Measurements from ENCODE around the gene AMZ1.
A peak's percentile ranks its signal among the peaks of the same experiment; 100 is the strongest.
"Not testable (repeated sequence)": the region's sequence is repeated elsewhere in the genome, so short reads cannot be mapped to it uniquely, and the experiment has no call there.

AMZ1 gene

DNA sequence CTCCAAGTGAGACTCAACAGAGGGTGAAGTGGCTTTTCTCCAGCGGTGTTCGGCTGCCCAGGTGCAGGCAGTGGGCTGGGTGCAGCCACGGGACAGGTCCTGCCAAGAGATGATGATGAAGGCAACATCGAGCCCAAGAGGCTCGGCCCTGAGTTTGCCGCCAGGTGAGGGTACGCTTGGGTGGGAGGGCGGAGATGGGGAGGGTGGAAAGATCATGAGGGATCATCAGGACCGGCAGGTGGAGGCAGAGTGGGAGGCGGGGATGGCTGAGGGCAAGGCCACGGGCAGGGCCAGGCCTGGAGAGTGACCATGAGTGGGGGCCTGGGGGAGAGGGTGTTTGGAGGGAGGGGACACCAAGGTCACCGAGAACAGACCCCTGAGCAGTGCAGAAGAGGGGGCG, 17.8 kb upstream of the AMZ1 start:
- no peak for DNase-seq

DNA sequence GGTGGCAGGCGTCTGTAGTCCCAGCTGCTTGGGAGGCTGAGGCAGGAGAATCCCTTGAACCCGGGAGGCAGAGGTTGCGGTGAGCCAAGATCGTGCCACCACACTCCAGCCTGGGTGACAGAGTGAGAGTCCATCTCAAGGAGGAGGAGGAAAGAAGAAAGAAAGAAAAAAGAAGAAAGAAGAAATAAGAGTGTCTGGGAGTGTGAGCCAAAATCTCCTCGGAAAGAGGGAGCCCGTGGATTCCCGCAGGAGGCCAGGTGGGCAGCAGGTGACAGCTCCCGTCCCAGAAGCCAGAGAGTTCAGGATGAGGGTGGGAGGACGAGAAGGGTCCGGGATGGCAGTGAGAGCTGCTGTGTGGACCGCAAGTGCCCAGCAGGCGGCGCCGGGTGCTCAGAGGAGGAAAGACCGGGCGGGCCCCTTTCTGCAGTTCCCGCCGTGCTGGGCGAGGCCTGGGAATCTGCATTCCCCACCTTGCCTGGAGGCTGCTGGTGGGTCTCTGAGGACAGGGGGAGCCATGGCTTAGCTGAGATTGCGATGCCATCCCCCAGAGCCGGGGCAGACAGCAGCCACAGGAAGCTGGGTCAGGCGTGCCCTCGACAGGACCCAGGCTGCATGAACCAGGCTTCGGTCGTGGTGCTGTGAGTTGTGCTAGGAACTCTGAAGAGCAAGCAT, 17.1 kb upstream of the AMZ1 start:
- DNase-seq, result peak; percentile 39

GRCh38 chr7:2673214-2673613, 14.8 kb upstream of the AMZ1 start:
- DNase-seq, result not testable (repeated sequence)

- no peak for DNase-seq
These were observed 14.1 kb upstream of the AMZ1 start for GRCh38 chr7:2673934-2674333.

DNA sequence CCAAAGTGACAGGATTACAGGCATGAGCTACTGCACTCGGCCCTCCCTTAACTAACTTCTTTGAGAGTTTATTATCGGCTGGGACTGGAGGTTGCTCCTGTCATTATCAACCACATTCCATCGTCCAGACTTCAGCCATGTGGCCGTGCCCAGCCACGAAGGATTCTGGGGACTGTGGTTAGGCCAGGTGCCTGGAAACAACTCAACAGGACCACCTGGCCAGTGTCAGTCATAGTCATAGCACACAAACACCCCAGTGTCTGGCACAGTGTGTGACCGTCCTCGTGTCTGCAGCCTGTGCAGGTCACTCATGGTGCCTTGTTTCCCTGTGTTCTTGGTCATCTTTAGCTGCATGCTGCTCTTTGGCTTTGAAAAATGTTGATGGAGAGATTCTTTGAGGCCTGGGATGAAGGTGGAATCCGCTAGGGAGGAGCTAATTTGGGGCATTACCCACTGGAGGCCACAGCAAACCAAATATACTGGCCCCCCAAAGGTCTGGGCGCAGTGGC, 12.7 kb upstream of the AMZ1 start:
- DNase-seq, result no peak

DNA sequence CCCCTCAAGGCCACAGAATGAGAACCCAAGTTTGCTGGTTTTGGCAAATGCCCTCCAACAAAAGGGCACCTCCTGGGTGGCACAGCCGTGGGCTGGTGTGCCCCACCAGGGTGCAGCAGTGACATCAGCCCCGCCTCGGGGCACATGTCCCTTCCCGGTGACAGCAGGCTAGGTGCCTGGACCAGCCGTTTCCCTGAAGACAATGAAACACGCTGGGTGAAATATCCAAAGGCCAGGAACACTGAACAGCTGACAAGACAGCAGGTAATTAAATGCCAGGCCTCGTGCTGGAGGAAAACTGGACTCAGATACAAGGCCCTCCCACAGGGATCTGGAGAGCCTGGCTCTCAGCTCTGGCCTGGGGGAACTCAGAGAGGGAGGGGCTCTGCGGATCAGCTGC, 11.4 kb upstream of the AMZ1 start:
- DNase-seq, result not testable (repeated sequence)

DNA sequence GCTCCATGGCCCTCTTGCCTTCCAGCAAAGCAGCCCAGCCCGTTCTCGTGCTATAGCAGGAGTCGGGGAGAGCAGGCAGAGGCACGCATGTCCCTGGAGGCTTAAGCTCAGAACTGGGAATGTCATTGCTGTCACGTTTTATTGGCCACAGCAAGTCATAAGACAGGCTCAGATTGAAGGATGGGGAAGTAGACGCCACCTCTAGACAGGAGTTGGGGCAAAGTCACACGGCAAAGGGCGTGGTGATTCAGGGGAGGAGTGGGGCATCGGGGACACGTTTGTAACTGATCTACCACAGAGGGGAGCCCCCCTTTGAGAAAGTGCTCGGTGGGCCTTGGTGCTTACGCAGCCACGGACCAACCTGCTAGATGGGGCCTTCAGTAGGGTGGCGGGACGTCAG, 9.5 kb upstream of the AMZ1 start:
- not testable (repeated sequence) for DNase-seq

DNA sequence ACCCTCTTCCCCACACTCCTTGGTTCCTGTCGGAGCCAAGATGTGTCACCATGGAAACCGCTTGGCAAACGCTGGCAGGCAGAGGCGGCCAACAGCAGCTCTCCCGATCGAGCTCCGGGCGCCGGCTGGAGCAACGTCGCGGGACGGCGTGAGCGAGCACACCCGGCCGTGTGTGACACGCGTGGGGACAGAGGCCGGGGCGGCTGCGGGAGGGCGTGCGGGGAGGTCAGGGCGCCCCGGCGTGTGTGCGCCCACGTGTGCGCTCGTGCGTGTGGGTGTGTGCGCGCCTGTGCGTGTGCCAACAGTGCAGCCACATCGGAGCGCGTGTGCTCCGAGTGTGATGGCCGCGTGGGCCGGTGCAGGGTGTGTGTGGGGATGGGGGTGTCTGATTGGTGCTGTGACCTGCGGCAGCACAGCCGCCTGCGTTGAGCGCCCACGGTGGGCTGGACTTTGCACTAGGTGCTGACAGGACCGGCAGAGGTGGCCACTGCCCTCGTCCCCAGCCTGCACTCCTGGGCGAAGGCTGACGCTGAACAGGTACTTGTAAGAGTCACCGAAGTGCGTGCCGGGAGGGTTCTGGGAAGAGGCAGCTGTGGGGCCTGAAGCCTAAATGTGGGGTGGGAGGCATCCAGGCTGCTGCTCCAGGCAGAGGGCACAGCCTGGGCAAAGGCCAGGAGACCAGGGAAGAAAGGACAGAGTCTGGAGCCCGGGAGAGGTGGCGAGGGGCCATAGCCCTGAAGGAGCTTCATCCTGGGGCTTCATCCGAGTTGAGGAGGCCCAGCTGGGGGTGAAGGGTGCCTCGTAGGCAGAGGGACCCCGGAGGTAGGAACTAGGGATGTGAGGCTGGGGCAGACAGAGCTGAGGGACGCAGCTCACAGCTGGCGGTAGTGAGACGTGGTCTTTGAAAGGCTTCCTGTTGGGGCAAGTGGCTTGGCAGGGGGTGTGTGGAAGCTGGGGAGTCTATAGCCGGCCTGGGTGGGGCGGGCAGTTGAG, 8.6 kb upstream of the AMZ1 start:
- not testable (repeated sequence) for DNase-seq

- no peak for DNase-seq
These were observed 7.7 kb upstream of the AMZ1 start for GRCh38 chr7:2680256-2680655.

GRCh38 chr7:2680792-2681490, 7.1 kb upstream of the AMZ1 start:
- DNase-seq, result no peak

- DNase-seq, result no peak
These were observed 5.8 kb upstream of the AMZ1 start for GRCh38 chr7:2681929-2682799.

- DNase-seq, result no peak
These were observed 3.5 kb upstream of the AMZ1 start for GRCh38 chr7:2684501-2684900.

GRCh38 chr7:2686101-2686500, 1.9 kb upstream of the AMZ1 start:
- DNase-seq, result no peak

DNA sequence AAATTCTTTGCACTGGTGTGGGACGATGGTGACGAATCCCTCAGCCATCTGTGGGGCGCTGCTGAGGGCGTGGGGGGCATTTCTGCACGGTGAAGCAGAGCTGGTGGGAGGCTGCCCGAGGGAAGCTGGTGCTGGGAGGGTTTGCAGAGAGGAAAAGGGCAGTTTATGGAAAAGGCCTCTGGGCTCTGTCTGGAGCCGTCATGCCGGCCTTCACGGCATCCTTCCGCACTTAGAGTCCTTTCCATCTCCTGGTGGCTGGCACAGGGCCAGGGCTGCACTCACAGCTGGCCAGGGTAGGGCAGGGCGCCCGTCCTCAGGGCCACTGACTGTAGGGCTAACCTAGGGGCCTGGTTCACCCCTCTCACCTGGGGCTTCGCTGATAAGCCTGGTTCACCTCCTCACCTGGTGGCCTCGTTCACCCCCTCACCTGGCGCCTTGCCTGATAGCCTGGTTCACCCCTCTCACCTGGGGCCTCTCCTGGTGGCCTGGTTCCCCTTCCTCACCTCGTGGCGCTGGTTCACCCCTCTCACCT, 598 bp upstream of the AMZ1 start:
- DNase-seq, result no peak

- DNase-seq, result no peak
These were observed 674 bp downstream of the AMZ1 start for GRCh38 chr7:2688409-2689342.

DNA sequence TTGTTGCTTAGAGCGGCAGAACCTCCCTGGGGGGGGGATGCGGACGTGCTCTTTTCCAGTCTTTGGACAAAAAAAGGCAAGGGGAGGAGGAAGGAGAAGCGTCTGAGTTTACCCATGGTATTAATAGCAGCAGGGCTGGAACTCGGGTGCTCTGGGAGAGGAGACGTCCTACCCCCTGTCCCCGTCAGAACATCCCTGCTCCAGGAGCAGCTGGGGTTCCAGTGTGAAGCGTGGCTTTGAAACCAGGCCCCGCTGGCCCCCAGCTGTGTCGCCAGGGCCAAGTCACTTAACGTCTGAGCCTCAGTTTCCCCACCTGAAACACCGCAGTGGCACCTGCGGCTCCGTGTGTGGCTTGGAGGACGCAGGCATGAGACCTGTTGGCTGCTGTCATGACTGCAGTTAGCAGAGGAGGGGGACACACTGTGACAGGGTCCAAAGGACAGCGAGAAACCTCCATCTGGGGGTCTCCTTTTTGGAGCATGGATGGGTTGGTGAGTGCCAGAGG, 1.4 kb downstream of the AMZ1 start:
- no peak for DNase-seq

GRCh38 chr7:2689951-2690705, 2.1 kb downstream of the AMZ1 start:
- no peak for DNase-seq

- no peak for DNase-seq
These were observed 3.2 kb downstream of the AMZ1 start for GRCh38 chr7:2691011-2691707.

DNA sequence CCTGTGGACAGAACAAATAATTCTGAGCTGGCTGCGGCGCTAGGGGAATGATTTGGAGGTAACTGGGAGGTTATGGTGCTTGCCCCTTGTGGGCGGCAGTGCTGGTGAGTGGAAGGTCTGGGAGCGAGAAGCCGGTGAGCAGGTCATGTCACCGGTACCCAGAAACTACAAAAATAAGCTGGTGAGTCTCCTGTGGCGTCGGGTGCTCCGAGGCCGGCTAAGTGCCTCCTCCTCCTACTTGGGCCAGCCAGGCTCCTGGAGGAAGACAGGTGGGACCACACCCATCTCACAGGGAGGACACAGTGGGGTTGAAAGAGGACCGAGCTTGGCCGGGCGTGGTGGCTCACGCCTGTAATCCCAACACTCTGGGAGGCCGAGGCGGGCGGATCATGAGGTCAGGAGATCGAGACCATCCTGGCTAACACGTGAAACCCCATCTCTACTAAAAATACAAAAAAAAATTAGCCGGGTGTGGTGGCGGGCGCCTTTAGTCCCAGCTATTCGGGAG, 4.0 kb downstream of the AMZ1 start:
- DNase-seq, result not testable (repeated sequence)
